Measurements from ENCODE around the gene MTSS2. TPM values are rescaled to one million over a fixed set of nuclear protein-coding genes. Genes with fewer than 3 reads are reported as not detected.
A peak's percentile ranks its signal among the peaks of the same experiment; 100 is the strongest.

MTSS2 gene
- polyA plus RNA-seq, 1 of the 3 experiments (the other 2 are of a cell fraction): 54.1 TPM

DNA sequence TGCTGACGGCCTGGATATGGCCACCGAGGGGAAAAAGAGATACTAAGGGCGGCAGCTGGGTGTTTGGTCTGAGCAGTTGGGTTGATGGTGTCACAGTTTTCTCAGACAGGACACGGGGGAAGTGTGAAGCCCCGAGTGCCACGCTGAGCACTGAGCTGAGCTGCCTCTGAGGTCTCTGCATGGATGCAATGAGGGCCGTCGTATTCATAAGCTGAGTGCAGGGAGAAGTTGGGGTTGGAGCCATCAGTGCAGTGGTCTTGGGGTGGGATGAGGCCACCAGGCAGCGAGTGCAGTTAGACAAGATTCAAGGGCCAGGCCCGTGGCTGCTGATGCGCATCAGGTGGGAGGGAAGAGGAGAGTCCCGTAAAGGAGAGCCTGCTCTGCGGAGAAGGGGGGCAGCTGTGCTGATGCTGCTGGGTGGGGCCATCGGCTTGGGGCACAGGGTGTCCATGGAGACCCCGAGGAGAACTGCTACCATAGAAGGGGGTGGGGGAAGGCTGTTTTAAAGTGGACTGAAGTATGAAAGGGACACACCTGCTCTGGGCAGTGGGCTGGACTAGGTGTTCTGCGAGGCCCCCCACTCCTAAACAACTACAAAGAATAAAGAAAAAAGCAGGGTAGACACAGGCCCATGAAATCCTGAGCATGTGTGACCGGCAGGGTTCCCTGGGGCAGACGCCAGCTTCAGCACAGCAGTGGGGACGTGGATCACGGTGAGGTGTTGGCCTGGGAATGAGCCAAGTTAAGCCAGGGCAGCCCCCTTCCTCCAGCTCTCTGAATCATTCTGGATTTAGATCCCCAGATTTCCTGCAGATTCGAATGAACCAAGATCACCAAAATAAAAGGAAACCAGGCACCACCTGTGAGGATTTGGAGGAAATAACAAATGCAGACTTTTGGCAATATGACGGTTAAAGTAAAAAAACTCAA lies 19.8 kb downstream of the MTSS2 start:
- 92% methylated on average over 22 of the region's 22 CpGs for WGBS (ENCODE audit: low lambda C conversion rate)
- no peaks in the 10 kb centered on the region for H3K27me3 ChIP-seq (ENCODE audit: insufficient read depth)
- no peak overlapping the region for H3K4me3 ChIP-seq (ENCODE audit: low read depth in 2 of 2, low read length in 1 of 2)
- no peak overlapping the region for H2AFZ ChIP-seq (ENCODE audit: low read depth)
- H3K27ac ChIP-seq (ENCODE audit: low read depth in 2 of 2, low read length in 1 of 2): no peak overlapping the region
- no peak overlapping the region for H3K4me2 ChIP-seq
- H3K36me3 ChIP-seq (replicated peaks in 1 of 2; ENCODE audit: control insufficient read depth in 1 of 2, insufficient read depth in 2 of 2, low read length in 1 of 2): peaks cover 44 to 55% of the 10 kb centered on the region in 2 experiments
- no peak for TF ChIP-seq TAF1 (IDR thresholded peaks at IDR 0.05; ENCODE audit: borderline replicate concordance, low read depth, low read length)
- H3K4me1 ChIP-seq (ENCODE audit: control insufficient read depth in 1 of 2, insufficient read depth in 2 of 2, low read depth in 1 of 2, low read length in 1 of 2): peaks cover 0 to 6% of the 10 kb centered on the region in 2 experiments; a peak in 1 of 4 replicates
- H3K79me2 ChIP-seq (ENCODE audit: insufficient read depth): 0 out of 2 replicates have a peak, but pooled peaks cover 6% of the 10 kb centered on the region
- ChIA-PET POLR2A (no interaction called here), CTCF (interaction anchor here (0.6 to 2.1 kb wide), 5 partner anchors 12 to 105 kb away, joined by 3 to 7 read pairs (median 5); no protein-coding TSS in a partner anchor)
- no peaks in the 10 kb centered on the region for H3K9me3 ChIP-seq
- no peak overlapping the region for H3K9ac ChIP-seq
- no peaks in the 10 kb centered on the region for H3K9me2 ChIP-seq
- H4K20me1 ChIP-seq (ENCODE audit: insufficient read depth): peaks cover 13% of the 10 kb centered on the region
- DNase-seq: no peak
- peaks cover 3% of the 10 kb centered on the region for H3F3A ChIP-seq (replicated peaks; ENCODE audit: insufficient read depth)

DNA sequence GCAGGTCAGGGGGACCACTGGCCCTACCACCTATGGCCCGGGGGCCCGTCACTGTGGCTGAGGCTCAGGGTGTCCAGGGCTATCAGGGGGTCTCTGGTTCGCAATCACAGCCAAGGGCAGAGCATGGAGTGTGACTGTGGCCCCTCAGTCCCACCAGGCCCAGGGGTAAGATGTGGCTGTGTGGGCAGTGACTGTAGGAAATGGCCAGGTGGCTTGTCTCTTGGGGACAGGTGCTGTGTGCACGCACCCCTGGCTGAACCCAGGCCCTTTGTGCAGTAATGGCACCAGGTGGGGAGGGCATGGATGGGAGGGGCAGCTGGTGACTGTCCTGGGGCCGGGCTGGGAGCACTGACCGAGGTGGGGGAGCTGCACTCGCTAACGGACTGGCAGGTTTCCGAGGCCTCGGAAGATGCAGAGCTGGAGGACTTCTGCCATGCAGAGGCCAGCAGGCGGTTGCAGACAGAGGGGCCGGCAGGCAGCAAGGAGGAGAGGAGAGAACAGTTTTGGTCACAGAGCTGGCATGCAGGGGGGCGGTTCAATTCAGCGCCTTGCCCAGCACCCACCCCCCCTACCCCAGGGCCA lies 20.6 kb downstream of the MTSS2 start:
- Histone ChIP-seq H4K20me1 (ENCODE audit: insufficient read depth) (peaks cover 13% of the 10 kb centered on the region), H3F3A (replicated peaks; ENCODE audit: insufficient read depth) (peaks cover 3% of the 10 kb centered on the region), H3K36me3 (replicated peaks in 1 of 2; ENCODE audit: control insufficient read depth in 1 of 2, insufficient read depth in 2 of 2, low read length in 1 of 2) (peaks cover 39 to 47% of the 10 kb centered on the region in 2 experiments), H3K79me2 (ENCODE audit: insufficient read depth) (0 out of 2 replicates have a peak, but pooled peaks cover 6% of the 10 kb centered on the region), H2AFZ (ENCODE audit: low read depth) (no peak overlapping the region), H3K27ac (ENCODE audit: low read depth in 2 of 2, low read length in 1 of 2) (no peak overlapping the region), H3K4me2 (no peak overlapping the region), H3K9me3 (no peaks in the 10 kb centered on the region), H3K9ac (no peak overlapping the region), H3K27me3 (ENCODE audit: insufficient read depth) (no peaks in the 10 kb centered on the region), H3K4me3 (ENCODE audit: low read depth in 2 of 2, low read length in 1 of 2) (no peak overlapping the region), H3K4me1 (ENCODE audit: control insufficient read depth in 1 of 2, insufficient read depth in 2 of 2, low read depth in 1 of 2, low read length in 1 of 2) (peaks cover 0 to 8% of the 10 kb centered on the region in 2 experiments; a peak in 1 of 4 replicates), H3K9me2 (no peaks in the 10 kb centered on the region)
- CTCF ChIA-PET: interaction anchor here (1.0 to 2.1 kb wide), 4 partner anchors 11 to 106 kb away, joined by 3 to 6 read pairs (median 3); no protein-coding TSS in a partner anchor
- peak; percentile 22 for DNase-seq
- POLR2A ChIA-PET: no interaction called here
- TF ChIP-seq USF1 (IDR thresholded peaks at IDR 0.05; ENCODE audit: borderline replicate concordance, low read depth) (no peak), USF2 (IDR thresholded peaks at IDR 0.05; ENCODE audit: borderline replicate concordance, low read depth, low read length) (no peak), CHD2 (IDR thresholded peaks at IDR 0.05; ENCODE audit: low read length, partially characterized antibody) (no peak), CTCF (IDR thresholded peaks at IDR 0.05) (no peak), MXI1 (IDR thresholded peaks at IDR 0.05; ENCODE audit: low read depth, low read length) (no peak)
- WGBS (ENCODE audit: low lambda C conversion rate): 95% methylated on average over 12 of the region's 14 CpGs
